ENCODE data around the gene ZNF207. TPM values are rescaled to one million over a fixed set of nuclear protein-coding genes. Genes with fewer than 3 reads are reported as not detected.
"Not testable (repeated sequence)": the region's sequence is repeated elsewhere in the genome, so short reads cannot be mapped to it uniquely, and the experiment has no call there.

Gene ZNF207
- 254 and 256 TPM in 2 replicates for total RNA-seq

GRCh38 chr17:32349854-32350665 lies at the start of gene ZNF207:
Gene ZNF207 (plus strand): TSS chr17:32350157. CDS start chr17:32350286, 129 bp downstream.
- Mint-ChIP-seq H3K9me3 (no peaks in the 10 kb centered on the region), H3K4me1 (ENCODE audit: low read depth) (peaks cover 25% of the 10 kb centered on the region), H3K27me3 (ENCODE audit: low read depth) (no peaks in the 10 kb centered on the region), H3K36me3 (ENCODE audit: low read depth) (peaks cover 51% of the 10 kb centered on the region), H3K4me3 (ENCODE audit: low read depth) (peak within 1 kb of the TSS; percentile 92), H3K27ac (peak within 1 kb of the TSS; percentile 99)
- intact Hi-C loops (cut with micrococcal nuclease): loop anchor here (1.0 to 5.0 kb wide), 4 partner anchors 9 to 137 kb away; partner anchors contain the start of genes CDK5R1 and PSMD11
- peak; percentile 95 for DNase-seq (ENCODE audit: low spot score)

DNA sequence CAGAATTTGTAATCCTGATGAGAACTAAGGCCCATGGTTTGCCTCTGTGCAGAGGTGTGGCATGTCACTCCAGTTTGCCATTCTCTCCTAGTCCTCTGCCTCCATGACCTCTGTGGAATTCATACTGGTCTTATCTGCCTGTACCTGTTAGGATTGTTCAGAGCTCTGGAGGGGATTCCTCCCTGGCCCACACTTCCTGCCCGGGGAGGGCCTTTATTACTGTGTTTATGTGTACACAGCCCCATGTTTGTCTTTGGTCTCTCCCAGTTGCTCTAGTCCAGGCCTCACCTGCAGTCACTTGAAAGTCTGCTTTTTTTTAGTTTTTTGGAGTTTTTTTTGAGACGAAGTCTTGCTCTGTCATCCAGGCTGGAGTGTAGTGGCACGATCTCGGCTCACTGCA lies 47.9 kb upstream of the ZNF207 start:
- Mint-ChIP-seq H3K36me3 (ENCODE audit: low read depth) (no peaks in the 10 kb centered on the region), H3K27ac (no peak overlapping the region), H3K9me3 (no peaks in the 10 kb centered on the region), H3K4me3 (ENCODE audit: low read depth) (no peak overlapping the region), H3K27me3 (ENCODE audit: low read depth) (peaks cover 10% of the 10 kb centered on the region), H3K4me1 (ENCODE audit: low read depth) (no peaks in the 10 kb centered on the region)
- DNase-seq (ENCODE audit: low spot score): no peak
- intact Hi-C loops (cut with micrococcal nuclease): no loop called here

- Mint-ChIP-seq H3K9me3 (no peaks in the 10 kb centered on the region), H3K27ac (no peak overlapping the region), H3K4me1 (ENCODE audit: low read depth) (no peaks in the 10 kb centered on the region), H3K27me3 (ENCODE audit: low read depth) (peaks cover 20% of the 10 kb centered on the region), H3K36me3 (ENCODE audit: low read depth) (no peaks in the 10 kb centered on the region), H3K4me3 (ENCODE audit: low read depth) (no peak overlapping the region)
- intact Hi-C loops (cut with micrococcal nuclease): no loop called here
- no peak for DNase-seq (ENCODE audit: low spot score)
Measured at GRCh38 chr17:32302860-32303649, 46.9 kb upstream of the ZNF207 start.

DNA sequence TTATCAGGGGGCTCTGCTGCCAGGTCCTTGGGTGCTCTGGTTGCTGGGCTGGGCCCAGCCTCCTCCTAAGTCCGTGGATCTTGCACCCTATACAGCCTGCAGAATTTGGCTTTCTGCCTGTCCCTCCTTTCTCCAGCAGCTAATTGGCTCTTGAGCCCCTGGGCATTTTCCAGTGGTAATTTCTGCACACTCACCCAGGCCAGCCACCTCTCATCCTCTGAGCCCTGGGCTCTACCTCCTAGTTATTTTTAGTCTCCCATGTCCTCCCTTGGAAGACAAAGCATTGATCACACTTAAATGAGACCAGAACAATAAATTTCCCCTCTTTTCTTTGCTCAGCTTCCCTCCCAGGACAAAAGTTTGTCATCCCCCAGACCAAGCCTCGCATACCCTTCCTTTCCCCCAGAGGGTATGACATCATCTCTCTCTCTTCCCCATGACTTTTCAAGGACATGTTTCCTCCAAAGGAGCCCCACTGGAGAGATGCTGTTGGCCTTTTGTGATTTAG lies 46.1 kb upstream of the ZNF207 start:
- Mint-ChIP-seq H3K36me3 (ENCODE audit: low read depth) (no peaks in the 10 kb centered on the region), H3K9me3 (no peaks in the 10 kb centered on the region), H3K4me1 (ENCODE audit: low read depth) (no peaks in the 10 kb centered on the region), H3K27me3 (ENCODE audit: low read depth) (peaks cover 25% of the 10 kb centered on the region), H3K4me3 (ENCODE audit: low read depth) (no peak overlapping the region), H3K27ac (no peak overlapping the region)
- no peak for DNase-seq (ENCODE audit: low spot score)
- intact Hi-C loops (cut with micrococcal nuclease): no loop called here

- intact Hi-C loops (cut with micrococcal nuclease): no loop called here
- Mint-ChIP-seq H3K27ac (no peak overlapping the region), H3K9me3 (no peaks in the 10 kb centered on the region), H3K27me3 (ENCODE audit: low read depth) (peaks cover 25% of the 10 kb centered on the region), H3K4me3 (ENCODE audit: low read depth) (no peak overlapping the region), H3K4me1 (ENCODE audit: low read depth) (no peaks in the 10 kb centered on the region), H3K36me3 (ENCODE audit: low read depth) (no peaks in the 10 kb centered on the region)
- no peak for DNase-seq (ENCODE audit: low spot score)
Measured at GRCh38 chr17:32305049-32305448, 44.9 kb upstream of the ZNF207 start.

GRCh38 chr17:32307658-32308057 lies 42.3 kb upstream of the ZNF207 start:
- Mint-ChIP-seq H3K27ac (no peak overlapping the region), H3K4me1 (ENCODE audit: low read depth) (no peaks in the 10 kb centered on the region)

DNA sequence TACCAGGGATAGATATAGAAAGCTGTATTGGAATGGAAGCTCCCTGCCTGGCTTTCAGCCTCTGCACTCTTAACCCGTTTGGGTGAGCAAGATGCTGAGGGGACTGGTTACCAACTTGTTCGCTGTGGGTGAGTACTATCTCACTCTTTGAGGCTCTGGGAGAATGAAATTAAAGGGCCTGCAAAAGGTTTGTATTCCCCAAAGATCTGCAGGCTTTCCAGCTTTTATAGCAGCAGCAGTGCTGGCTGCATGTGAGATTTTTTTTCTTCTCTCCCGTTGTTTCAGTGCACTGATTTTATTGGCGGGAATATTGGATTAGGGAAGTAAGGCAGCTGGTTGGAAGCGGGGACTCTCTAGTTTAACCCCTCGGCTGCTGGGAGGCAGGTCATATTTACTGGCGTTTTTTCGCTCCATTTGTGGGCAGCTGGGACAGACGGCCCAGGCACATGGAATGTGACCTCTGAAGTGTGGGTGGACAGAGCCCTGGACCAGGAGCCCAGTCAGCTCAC lies 38.9 kb upstream of the ZNF207 start:
- no peak overlapping the region for H3K4me3 Mint-ChIP-seq (ENCODE audit: low read depth)
- intact Hi-C loops (cut with micrococcal nuclease): no loop called here
- no peaks in the 10 kb centered on the region for H3K36me3 Mint-ChIP-seq (ENCODE audit: low read depth)
- H3K27ac Mint-ChIP-seq: no peak overlapping the region
- no peak for DNase-seq (ENCODE audit: low spot score)
- no peaks in the 10 kb centered on the region for H3K4me1 Mint-ChIP-seq (ENCODE audit: low read depth)
- H3K27me3 Mint-ChIP-seq (ENCODE audit: low read depth): peaks cover 35% of the 10 kb centered on the region
- no peaks in the 10 kb centered on the region for H3K9me3 Mint-ChIP-seq

More at GRCh38 chr17:32307658-32308057, 42.3 kb upstream of the ZNF207 start:
- H3K4me3 Mint-ChIP-seq (ENCODE audit: low read depth): no peak overlapping the region
- H3K36me3 Mint-ChIP-seq (ENCODE audit: low read depth): no peaks in the 10 kb centered on the region
- intact Hi-C loops (cut with micrococcal nuclease): no loop called here
- peaks cover 27% of the 10 kb centered on the region for H3K27me3 Mint-ChIP-seq (ENCODE audit: low read depth)
- no peak for DNase-seq (ENCODE audit: low spot score)
- no peaks in the 10 kb centered on the region for H3K9me3 Mint-ChIP-seq

DNA sequence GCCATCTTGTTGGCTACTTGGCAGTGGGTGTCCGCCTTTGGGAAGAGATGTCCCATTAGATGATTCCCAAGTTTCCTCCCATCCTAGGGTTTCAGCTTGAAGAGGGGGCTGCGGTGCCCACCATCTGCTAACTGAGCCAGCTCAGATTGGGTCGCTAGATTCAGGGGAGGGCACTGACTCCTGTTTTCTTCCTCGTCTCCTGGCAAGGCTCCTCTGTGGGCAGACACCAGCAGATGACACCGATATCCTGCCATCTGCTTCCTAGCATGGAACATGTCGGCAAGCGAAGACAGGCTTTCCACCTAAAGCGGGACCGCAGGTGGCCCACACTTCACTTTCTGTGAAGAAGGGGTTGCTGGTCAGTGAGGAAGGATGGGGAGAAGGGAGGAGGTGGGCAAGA lies 35.3 kb upstream of the ZNF207 start:
- Mint-ChIP-seq H3K4me3 (ENCODE audit: low read depth) (no peak overlapping the region), H3K27ac (no peak overlapping the region), H3K36me3 (ENCODE audit: low read depth) (no peaks in the 10 kb centered on the region), H3K27me3 (ENCODE audit: low read depth) (peaks cover 20% of the 10 kb centered on the region), H3K9me3 (no peaks in the 10 kb centered on the region), H3K4me1 (ENCODE audit: low read depth) (peaks cover 10% of the 10 kb centered on the region)
- intact Hi-C loops (cut with micrococcal nuclease): no loop called here
- DNase-seq (ENCODE audit: low spot score): no peak

DNA sequence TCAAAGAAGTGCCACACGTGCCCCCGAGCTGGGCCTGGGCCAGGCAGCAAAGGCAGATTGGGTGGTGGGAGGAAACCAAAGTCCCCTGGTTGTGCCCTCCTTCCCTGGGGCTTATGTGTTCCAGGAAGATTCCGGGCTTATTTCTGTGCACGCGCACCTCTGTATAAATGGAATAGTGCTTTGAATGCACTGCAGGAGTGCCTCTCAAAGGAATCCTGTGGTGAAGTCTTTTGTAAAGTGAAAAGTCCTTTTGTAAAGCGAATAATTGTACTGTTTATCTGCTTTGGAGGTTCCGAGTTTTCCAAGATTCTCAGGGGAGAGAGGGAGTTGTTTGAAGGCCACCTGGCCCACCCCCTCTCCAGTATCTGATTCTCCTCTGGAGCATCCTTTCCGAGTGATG lies 34.8 kb upstream of the ZNF207 start:
- peaks cover 12% of the 10 kb centered on the region for H3K4me1 Mint-ChIP-seq (ENCODE audit: low read depth)
- intact Hi-C loops (cut with micrococcal nuclease): no loop called here
- H3K27me3 Mint-ChIP-seq (ENCODE audit: low read depth): peaks cover 17% of the 10 kb centered on the region
- H3K4me3 Mint-ChIP-seq (ENCODE audit: low read depth): no peak overlapping the region
- DNase-seq (ENCODE audit: low spot score): no peak
- H3K27ac Mint-ChIP-seq: no peak overlapping the region
- no peaks in the 10 kb centered on the region for H3K36me3 Mint-ChIP-seq (ENCODE audit: low read depth)
- H3K9me3 Mint-ChIP-seq: no peaks in the 10 kb centered on the region

DNA sequence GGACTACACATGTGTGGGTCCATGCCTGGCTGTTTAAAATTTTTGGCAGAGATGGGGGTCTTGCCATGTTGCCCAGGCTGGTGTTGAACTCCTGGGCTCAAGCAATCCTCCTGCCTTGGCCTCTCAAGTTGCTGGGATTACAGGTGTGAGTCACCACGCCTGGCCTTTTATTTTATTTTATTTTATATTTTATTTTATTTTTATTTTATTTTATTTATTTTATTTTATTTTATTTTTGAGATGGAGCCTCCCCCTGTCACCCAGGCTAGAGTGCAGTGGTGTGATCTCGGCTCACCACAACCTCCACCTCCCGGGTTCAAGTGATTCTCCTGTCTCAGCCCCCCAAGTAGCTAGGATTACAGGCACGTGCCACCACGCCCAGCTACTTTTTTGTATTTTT lies 33.3 kb upstream of the ZNF207 start:
- intact Hi-C loops (cut with micrococcal nuclease): not testable (repeated sequence)

DNA sequence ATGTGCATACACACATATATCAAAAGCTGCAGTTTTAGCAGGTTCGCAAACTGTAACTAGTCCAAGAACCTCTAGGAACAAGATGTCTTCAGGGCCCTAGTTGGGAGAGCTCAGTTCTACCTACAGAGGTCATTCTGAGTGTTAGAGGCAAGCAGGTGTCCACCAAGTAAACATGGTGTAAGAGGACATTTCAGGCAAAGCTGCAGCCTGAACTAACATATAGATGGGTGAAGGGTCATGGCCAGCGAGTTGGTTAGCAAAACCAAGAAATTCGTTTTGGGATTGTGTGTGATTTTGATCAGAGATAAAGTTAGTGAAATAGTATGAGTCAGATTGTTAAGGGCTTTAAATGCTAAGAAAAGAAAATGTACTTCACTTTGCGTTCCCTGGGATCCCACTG lies 32.6 kb upstream of the ZNF207 start:
- no peak overlapping the region for H3K4me3 Mint-ChIP-seq (ENCODE audit: low read depth)
- peaks cover 14% of the 10 kb centered on the region for H3K27me3 Mint-ChIP-seq (ENCODE audit: low read depth)
- intact Hi-C loops (cut with micrococcal nuclease): no loop called here
- H3K36me3 Mint-ChIP-seq (ENCODE audit: low read depth): no peaks in the 10 kb centered on the region
- H3K27ac Mint-ChIP-seq: no peak overlapping the region
- no peak for DNase-seq (ENCODE audit: low spot score)
- H3K9me3 Mint-ChIP-seq: no peaks in the 10 kb centered on the region
- peaks cover 12% of the 10 kb centered on the region for H3K4me1 Mint-ChIP-seq (ENCODE audit: low read depth)

More for the DNA sequence above, 33.3 kb upstream of the ZNF207 start:
- H3K36me3 Mint-ChIP-seq (ENCODE audit: low read depth); DNase-seq (ENCODE audit: low spot score); H3K4me3 Mint-ChIP-seq (ENCODE audit: low read depth); H3K9me3 Mint-ChIP-seq; H3K27ac Mint-ChIP-seq: not testable (repeated sequence)
- H3K27me3 Mint-ChIP-seq (ENCODE audit: low read depth): peaks cover 14% of the 10 kb centered on the region
- peaks cover 12% of the 10 kb centered on the region for H3K4me1 Mint-ChIP-seq (ENCODE audit: low read depth)

DNA sequence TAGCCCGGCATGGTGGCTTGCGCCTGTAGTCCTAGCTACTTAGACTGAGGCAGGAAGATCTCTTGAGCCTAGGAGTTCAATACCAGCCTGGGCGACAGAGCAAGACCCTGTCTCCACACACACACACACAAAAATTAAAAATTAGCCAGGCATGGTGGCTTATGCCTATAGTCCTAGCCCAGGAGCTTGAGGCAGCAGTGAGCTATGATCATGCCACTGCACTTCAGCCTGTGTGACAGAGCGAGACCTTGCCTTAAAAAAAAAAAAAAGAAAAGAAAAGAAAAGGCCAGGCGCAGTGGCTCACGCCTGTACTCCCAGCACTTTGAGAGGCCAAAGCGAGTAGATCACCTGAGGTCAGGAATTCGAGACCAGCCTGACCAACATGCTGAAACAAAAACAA lies 31.9 kb upstream of the ZNF207 start:
- H3K27ac Mint-ChIP-seq: no peak overlapping the region

More for the DNA sequence above, 31.9 kb upstream of the ZNF207 start:
- Mint-ChIP-seq H3K4me3 (ENCODE audit: low read depth) (peak overlapping the region; percentile 33), H3K36me3 (ENCODE audit: low read depth) (no peaks in the 10 kb centered on the region), H3K9me3 (no peaks in the 10 kb centered on the region), H3K27me3 (ENCODE audit: low read depth) (peaks cover 14% of the 10 kb centered on the region), H3K4me1 (ENCODE audit: low read depth) (peaks cover 13% of the 10 kb centered on the region)
- intact Hi-C loops (cut with micrococcal nuclease): loop anchor here (2.0 kb wide), 1 partner anchor 51 kb away; no protein-coding TSS in a partner anchor
- no peak for DNase-seq (ENCODE audit: low spot score)

Data from activated T-helper 2 cell treated with anti-CD3 and anti-CD28 coated beads, Interferon-gamma antibody, Interleukin-2, Interleukin-4, amounts not matched to agents 10 μg/mL and 5 μg/mL and 100 μg/mL, durations not matched to agents 14 hours and 24 hours and 36 hours (primary cell).